HG03196 (cell line): ENCODE data around the gene RNF25.
A peak's percentile ranks its signal among the peaks of the same experiment; 100 is the strongest.
"Not testable (repeated sequence)": the region's sequence is repeated elsewhere in the genome, so short reads cannot be mapped to it uniquely, and the experiment has no call there.

Experiments
- ATAC-seq: cut with Tn5 transposase; IDR thresholded peaks from one replicate; pipeline ENCODE4 v1.9.1; 2021; ENCODE audit not compliant: unreplicated experiment

The RNF25 gene

GRCh38 chr2:218671654-218672566, at the start of gene RNF25, which contains the start of gene STK36:
TSS of gene RNF25 (minus strand) at chr2:218672002. CDS start at chr2:218671970, 32 bp downstream.
TSS of gene STK36 (plus strand) at chr2:218672086. CDS start at chr2:218672830, 744 bp downstream.
- ATAC-seq = peak; percentile 96

- ATAC-seq = no peak
Measured at GRCh38 chr2:218721488-218721887, 49.7 kb upstream of the RNF25 start.

GRCh38 chr2:218720048-218721041, 48.5 kb upstream of the RNF25 start:
- ATAC-seq = no peak

- ATAC-seq = no peak
Measured at GRCh38 chr2:218719457-218719856, 47.7 kb upstream of the RNF25 start.

GRCh38 chr2:218718058-218718457, 46.3 kb upstream of the RNF25 start:
- no peak for ATAC-seq

- ATAC-seq = no peak
Measured at GRCh38 chr2:218717262-218717661, 45.5 kb upstream of the RNF25 start.

GRCh38 chr2:218716070-218716469, 44.3 kb upstream of the RNF25 start:
- ATAC-seq = no peak

GRCh38 chr2:218713922-218714321, 42.1 kb upstream of the RNF25 start:
- no peak for ATAC-seq

GRCh38 chr2:218711550-218711929, 39.7 kb upstream of the RNF25 start:
- no peak for ATAC-seq

GRCh38 chr2:218710687-218711549, 39.1 kb upstream of the RNF25 start, which contains the start of gene TTLL4:
TSS of gene TTLL4 (plus strand) at chr2:218710835. CDS start at chr2:218737677, 26,842 bp downstream.
- peak; percentile 93 for ATAC-seq

- no peak for ATAC-seq
Measured at GRCh38 chr2:218710334-218710686, 38.5 kb upstream of the RNF25 start.

GRCh38 chr2:218709908-218710307, 38.1 kb upstream of the RNF25 start:
- no peak for ATAC-seq

GRCh38 chr2:218708086-218708485, 36.3 kb upstream of the RNF25 start:
- ATAC-seq = no peak

GRCh38 chr2:218703341-218703740, 31.5 kb upstream of the RNF25 start:
- ATAC-seq = no peak

- no peak for ATAC-seq
Measured at GRCh38 chr2:218701806-218702205, 30.0 kb upstream of the RNF25 start.

GRCh38 chr2:218698885-218699284, 27.1 kb upstream of the RNF25 start:
- no peak for ATAC-seq

- ATAC-seq = no peak
Measured at GRCh38 chr2:218694405-218695145, 22.8 kb upstream of the RNF25 start.

- no peak for ATAC-seq
Measured at GRCh38 chr2:218691234-218691633, 19.4 kb upstream of the RNF25 start.

GRCh38 chr2:218687400-218688060, 15.7 kb upstream of the RNF25 start:
- not testable (repeated sequence) for ATAC-seq
